GM21737 (cell line): ENCODE data around the gene SLC25A23.

Experiments used
- ATAC-seq: cut with Tn5 transposase; IDR thresholded peaks from one replicate; pipeline ENCODE4 v1.9.1; 2021; ENCODE audit warnings: mild to moderate bottlenecking, moderate library complexity; ENCODE audit not compliant: unreplicated experiment

Gene SLC25A23

DNA sequence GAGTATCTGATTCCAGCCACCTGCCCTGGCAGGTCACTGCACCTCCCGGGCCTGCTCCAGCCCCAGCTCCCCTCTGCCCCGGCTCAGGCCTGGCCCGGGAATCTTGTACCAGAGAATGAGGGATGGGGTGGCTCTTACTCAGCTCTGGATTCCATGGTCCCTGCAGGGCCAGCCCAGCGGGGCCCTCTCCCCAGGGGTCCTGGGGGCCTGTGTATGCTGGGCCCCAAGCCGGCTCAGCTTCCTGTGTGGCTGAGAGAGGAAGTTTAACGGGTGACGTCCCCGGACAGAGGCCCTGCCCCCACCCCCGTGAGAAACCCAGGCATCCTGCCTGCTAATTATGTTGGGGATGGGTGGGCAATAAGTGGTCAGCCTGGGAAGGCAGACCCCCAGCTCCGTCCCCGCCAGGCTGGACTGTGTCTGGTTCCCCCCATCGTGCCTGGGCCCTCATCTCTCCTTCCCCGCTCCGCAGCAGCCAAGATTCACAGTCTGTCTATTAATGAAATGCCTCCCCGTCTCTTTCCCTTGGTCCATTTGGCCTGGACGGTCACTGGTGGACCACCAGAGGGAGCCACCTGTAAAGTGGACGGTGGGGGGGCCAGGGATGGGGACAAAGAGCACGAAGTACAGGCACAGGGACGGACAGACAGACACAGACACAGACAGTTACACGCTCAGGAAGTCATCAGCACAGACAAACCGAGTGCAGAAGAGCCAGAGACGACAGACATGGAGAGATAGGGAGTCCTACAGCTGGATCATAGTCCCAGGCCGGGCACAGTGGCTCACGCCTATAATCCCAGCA, 22.1 kb upstream of the SLC25A23 start, which contains the start of gene DENND1C:
TSS of gene DENND1C (minus strand) at position 247 of the 802 bp plus-strand sequence. CDS start at position 155, 92 bp downstream.
- peak; percentile 68 for ATAC-seq

DNA sequence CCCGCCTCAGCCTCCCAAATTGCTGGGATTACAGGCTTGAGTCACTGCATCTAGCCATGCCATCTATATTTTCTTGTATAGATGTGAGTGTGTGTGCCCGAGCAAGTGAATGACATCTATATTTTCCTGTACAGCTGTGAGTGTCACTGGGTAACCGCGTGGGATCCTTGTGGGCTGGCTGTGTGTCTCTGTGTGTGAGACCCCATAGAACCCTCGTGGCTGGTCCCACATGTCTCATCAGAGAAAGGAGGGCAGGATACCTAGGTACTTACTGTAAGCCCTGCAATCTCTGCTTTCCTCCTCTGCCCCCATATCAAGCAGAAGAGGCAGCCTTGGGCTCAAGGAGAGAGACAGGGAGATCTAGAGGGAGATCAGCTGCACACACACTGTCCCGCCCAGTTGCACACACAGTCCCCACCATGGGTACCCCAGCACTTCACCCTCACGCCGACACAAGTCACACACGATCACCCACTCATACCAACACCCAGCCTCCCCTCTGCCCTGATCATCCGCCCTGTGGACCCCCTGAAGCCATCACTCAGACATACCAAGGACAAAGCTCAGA, 21.3 kb upstream of the SLC25A23 start:
- ATAC-seq, result no peak

DNA sequence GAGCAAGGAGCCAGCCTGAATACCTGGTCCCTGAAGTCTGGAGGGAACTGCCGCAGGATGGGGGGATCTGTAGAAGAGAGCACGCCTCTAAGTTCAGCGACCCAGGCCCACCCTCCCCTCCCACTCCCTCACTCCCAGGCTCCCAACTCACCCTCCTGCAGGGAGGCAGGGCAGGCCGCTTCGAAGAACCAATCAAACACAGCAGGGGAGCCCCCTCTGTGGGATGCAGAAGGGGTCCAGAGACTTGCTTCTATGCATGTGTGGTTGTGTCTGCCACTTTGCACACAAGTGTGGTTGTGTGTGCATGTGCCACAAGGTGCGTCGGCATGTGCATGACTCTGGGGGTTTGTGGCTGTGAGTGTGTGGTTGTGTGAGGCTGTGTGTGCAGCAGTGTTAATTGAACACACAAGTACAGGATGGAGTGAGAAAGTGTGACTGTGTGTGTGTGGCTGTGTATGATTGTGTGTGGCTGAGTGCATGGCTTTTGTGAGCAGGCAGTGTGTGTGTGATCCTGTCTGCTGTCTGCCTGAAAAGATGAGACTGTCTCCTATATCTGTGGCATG, 20.3 kb upstream of the SLC25A23 start:
- ATAC-seq, result no peak

DNA sequence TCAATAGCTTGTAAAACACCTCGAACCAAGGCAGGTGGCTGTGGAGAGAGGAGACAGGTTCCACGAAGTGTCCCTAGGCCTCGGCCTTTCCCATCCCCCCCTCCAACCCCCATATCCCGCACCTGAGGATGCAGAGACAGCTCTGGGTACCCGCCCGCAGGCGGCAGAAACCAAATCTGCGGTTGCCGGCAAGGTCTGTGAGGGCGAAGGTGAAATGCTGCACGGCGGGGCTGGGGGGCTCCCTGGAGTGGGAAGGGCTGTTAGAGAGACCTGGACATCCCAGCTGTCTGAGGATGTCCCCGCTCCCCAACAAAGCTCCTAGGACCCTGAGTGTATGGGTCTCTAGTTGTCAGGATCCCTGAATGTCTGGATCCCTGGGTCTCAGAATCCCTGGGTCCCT, 19.2 kb upstream of the SLC25A23 start:
- ATAC-seq, result no peak

DNA sequence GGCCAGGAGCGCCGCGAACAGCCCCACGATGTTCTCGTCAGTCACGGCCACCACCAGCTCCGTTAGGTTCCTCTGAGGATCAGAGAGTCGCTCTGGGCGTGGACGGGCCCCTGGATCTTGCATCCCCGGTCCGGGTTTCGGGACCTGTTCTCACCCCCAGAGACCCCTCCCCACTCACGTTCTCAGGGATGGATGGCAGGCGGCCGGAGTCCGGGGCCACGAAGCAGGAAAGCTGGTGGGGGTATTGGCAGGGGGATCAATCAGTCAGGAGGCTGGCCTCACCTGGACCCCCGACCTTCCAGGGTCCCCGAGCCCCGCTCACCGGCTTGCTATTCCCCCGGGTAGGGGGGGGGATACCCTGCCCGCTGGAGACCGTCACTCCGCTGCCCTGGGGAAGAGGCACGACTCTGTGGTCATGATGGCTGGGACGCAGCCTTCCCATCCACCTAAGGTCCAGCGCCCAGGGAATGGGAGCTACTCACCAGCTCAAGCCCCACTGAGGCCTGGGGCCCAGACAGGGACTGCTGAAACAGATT, 17.4 kb upstream of the SLC25A23 start:
- no peak for ATAC-seq

DNA sequence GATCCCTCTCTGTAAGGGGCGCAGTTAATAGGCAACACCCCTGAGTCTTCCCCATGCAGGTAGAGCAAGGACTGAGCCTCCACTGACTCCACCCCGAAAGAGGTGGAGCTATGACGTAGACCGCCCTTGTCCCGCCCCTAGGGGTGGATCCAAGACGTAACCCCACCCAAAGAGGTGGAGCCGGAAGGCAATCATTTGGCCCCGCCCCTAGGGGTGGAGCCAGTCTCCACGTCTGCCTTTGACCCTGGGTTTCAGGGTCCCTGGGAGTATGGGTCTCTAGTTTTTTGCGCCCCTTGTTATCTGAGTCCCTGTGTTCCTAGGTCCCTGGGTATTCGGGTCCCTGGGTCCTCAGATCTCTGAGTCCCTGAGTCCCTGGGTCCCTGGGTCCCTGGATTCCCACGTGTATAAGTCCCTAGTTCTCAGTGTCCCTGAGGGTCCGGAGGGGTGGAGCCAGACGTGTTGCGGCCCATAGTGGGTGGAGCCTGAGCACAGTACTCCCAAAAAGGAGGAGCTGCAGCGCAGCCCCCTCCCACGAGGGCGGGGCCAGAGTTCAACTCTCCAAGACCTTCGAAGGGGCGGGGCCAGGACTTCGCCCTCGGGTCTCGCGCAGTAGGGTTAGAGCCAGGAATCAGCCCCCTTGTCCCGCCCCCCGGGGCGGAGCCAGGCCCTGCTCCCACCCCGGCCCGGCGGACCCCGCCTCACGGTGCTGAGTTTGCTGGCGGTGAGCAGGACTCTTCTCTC, 16.7 kb upstream of the SLC25A23 start:
- ATAC-seq, result no peak

DNA sequence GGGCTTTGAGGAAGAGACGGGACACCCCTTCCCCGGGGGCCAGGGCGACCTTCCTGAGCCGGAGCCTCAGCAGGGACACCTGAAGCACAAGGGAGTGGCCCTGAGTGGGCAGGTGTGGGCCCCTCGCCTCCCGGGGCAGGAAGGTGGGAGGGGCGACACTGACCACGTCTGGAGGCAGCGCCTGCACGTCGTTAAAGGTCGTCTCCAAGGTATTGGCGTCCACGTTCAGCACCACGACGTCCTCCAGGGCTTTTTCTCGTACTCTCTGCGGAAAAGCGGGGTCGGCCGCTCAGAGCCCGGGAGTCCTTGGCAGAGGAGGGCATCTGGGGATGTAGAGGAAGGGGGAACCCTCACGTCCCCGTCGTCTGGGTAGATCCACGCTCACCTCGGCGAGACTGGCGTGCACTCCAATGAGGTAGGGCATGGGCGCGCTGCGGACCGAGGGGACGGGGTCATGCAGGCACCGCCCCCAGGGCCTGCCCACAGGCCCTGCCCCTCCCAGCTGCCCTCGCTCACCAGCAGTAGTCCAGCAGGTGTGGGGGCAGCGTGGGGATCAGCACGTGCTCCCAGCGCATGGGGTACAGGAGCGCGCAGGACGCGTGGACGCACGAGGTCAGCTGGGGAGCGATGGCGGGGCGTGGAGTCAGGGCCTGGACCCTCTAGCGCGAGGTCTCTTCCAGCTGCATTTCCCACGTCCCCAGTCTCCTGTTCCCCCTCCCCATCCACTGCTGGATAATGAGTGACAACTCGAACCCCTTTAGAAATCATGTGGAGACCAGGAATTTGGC, 15.9 kb upstream of the SLC25A23 start:
- ATAC-seq, result no peak

DNA sequence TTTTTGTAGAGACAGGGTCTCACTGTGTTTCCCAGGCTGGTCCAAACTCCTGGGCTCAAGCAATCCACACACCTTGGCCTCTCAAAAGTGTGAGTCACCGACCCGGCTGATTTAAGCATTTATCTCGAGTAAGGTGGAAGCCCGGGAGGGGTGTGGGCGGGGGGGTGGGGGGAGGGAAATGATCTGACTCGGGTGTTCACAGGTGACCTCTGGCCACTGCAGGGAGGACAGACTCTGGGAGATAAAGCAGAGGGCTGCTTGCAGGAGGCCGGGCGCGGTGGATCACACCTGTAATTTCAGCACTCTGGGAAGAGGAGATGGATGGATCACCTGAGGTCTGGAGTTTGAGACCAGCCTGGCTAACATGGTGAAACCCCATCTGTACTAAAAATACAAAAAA, 14.1 kb upstream of the SLC25A23 start:
- ATAC-seq, result no peak

DNA sequence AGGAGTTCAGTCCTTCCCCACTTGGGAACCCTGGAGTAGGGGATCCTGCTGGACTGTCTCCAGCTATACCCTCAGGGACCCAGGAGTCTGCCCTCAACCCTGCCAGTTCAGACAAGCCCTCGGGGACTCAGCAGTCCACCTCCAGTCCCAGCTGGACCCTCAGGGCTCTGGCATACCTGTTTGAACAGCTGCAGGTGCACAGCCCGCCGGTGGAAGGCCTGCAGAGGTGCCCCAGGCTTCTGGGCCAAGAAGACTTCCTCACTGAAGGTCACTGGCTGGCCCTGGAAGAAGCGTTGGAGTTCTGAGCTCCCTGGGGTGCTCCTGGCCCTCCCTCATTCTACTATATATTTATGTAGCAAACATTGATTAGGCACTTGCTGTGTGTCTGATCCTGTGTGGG, 13.1 kb upstream of the SLC25A23 start:
- no peak for ATAC-seq

DNA sequence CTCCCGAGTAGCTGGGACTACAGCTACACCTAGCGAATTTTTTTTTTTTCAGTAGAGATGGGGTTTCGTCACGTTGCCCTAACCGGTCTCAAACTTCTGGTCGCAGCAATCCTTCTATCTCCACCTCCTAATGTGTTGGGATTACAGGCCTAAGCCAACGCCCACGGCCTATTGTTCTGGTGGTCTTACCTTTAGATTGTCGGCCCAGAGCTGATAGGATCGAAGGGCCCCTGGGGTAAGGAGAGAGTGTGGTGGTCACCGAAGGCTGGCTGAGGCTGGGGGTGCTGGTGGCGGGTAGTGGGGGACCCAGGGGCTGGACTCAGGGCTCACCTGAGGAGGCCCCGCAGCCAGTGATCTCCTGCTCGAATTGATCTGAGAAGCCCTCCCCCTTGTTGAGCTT, 11.5 kb upstream of the SLC25A23 start:
- ATAC-seq, result no peak

DNA sequence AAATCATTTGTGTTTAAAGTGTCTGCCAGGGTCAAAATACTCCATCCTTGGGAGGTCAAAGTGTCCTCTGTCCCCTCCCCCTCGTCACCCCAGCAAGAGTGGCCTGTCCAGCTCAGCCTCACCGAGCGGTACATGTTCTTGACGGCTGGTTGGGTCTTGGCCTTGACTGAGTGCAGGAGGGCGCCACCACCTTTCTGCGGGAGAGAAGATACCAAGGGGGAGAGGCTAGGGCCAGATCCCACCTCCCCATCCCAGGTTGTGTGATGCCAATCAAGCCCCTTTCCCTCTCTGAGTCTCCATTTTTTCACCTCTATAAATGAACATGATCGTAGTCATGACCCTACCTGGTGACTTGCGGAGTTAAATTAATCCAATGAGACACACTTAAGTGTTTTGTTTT, 10.6 kb upstream of the SLC25A23 start:
- ATAC-seq, result no peak

DNA sequence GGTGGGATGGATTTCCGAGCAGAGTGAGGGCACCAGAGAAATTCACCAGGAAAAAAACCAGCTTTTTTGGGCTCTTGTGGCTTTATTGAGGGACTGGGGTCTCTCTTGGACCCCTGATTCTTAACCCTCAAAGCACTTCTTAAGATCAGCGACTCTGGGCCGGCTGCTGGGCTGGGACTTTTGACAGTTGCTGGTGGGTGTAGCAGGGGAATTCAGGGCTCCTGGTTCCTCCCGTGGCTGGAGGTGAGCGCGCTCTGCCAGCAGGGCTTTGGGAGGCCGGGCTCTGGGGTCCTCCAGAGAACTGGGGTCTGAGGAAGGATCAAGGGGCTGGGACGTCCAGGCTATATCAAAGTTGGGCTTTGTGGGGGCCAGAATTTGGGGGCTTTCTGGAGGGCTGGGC, 7.8 kb upstream of the SLC25A23 start:
- no peak for ATAC-seq

DNA sequence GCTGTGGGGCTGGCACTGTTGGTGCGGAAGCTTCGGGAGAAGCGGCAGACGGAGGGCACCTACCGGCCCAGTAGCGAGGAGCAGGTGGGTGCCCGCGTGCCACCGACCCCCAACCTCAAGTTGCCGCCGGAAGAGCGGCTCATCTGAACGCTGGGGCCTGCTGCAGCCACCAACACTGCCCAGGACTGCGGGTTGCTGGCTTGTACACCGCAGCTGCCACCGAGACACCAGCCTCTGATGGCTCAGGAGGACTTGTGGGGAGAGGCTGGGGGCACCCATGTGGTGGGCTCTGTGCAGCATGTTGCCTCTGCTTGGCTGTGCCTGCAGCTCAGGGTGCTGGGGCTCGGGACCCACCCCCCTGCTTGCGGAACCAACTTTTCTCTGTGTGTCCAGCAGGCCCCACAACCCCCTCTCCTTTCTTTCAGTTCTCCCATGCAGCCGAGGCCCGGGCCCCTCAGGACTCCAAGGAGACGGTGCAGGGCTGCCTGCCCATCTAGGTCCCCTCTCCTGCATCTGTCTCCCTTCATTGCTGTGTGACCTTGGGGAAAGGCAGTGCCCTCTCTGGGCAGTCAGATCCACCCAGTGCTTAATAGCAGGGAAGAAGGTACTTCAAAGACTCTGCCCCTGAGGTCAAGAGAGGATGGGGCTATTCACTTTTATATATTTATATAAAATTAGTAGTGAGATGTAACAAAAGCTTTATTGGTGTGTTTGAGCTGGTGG, 7.1 kb upstream of the SLC25A23 start:
- ATAC-seq, result no peak

DNA sequence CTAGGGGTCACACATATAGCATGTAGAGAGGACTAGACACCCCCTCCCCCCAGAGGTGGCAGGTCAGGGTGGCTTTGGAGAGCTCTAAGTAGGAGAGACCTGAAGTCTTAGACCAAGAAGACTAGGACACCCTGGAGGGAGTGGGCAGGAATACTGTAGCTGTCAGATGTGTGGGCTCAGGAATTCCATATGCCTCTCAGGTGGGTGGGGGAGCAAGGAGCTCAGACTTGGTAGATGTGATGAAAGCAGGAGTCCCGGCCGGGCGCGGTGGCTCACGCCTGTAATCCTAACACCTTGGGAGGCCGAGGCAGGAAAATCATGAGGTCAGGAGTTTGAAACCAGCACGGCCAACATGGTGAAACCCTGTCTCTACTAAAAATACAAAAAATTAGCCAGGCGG, 6.1 kb upstream of the SLC25A23 start:
- ATAC-seq, result no peak

DNA sequence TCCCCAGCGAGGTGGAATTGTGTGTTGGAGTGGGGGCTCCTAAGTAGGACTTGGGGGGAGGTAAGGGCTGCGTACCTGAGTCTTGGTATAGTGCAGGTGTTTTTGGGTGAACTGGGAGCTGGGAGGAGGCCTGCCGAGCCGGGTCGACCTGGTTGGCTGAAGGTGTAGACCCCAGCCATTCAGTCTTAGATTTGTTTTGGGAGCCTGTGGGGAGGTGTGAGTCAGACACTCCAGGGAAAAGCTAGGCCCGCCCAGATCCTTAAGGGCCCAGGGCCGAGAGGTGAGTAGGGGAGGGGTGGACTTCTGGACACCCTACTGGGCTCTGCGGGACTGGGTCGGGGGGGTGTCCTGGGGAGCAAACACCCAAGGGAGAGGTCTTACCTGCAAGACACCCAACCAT, 5.4 kb upstream of the SLC25A23 start:
- ATAC-seq, result no peak

DNA sequence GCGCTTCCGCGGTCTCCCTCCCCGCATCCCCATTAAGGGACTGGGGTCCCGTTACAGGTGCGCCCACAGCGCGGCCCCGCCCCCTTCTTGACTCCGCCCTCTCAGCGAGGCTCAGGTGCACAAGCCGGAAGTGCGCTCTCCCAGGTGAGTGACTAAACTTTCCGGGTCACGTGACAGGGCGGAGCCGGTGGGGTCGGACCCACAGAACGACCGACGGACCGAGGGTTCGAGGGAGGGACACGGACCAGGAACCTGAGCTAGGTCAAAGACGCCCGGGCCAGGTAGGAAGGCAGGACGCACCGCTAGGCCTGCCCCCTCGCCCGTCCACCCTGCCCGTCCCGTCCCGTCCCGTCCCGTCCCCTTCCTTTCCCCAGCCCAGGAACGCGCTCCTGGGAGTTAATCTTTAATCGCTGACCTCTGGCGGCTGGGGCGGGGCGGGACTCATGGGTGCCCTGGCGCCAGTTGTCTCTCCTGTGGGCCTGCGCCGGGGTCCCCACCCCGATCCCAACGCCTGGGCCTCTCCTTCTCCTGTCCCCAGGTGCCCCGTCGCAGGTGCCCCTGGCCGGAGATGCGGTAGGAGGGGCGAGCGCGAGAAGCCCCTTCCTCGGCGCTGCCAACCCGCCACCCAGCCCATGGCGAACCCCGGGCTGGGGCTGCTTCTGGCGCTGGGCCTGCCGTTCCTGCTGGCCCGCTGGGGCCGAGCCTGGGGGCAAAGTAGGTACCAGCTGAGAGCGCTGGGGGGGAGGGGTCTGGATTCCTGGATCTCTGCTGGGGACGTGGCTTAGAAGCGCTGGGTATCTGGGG, 4.7 kb upstream of the SLC25A23 start, which contains the start of gene CRB3:
TSS of gene CRB3 (plus strand) at position 202 of the 804 bp plus-strand sequence. CDS start at position 633, 431 bp downstream.
- no peak for ATAC-seq

DNA sequence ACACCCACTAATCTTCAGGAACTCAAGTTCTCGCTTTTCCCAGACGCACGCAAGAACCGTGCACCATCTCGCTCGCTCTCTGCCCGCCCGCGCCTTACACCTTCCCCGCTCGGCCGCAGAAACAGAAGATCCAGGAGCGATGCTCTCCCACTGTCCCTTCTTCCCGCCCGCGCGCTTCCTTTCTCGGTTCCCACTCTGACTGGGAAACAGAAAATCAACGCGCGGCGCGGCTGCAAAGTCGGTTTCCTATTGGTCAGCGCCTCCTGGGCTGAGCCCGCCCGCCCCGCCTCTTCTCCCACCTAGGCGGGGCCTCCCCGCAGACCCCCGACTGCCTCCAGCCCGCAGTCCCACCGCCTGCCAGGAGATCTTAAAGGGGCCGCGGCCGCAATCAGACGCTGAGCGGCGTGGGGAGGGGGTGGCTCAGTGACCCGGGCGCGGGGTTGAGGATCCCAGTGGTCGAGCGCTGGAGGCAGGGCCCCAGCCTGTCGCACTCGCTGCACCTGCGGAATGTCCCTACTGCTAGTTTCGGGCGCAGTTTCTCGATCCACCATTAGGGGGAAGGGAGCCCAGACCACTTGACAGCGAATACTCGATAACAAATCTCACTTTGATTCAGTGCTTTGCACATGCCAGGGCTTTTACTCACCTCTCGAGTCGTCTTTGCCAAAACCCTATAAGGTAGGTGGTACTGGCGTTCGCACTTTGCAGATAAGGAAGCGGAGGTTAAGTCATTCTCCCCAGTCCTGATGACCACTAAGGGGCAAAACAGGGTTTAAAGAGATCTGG, 700 bp upstream of the SLC25A23 start:
- peak; percentile 68 for ATAC-seq

DNA sequence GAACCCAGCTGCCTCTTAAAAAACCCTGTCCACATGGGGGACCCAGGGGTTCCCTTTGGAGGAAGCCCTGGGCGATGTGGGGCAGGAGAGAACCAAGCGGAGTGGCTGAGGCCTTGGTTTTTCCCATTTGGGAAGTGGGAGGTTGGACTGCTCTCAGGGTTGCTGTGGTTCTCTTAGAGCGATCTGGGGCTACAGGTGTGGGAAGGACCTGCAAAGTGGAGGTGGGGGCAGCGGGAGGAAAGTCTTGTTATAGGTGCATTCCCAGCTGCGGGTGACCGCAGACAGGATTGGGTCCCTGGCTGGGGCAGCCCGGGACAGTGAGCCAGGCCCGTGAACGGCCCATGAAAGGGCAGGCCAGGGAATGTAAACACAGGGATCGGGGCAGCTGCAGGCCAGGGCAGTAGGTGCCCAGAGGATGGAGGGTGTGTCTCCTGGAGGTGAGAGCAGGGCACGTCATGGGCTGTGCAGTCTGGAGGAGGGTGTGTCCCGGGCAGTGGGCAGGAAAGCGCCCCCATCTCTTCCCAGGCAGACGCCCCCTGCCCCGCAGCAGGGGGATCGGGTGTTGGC, 814 bp downstream of the SLC25A23 start:
- ATAC-seq, result no peak
